Chondrocyte (in vitro differentiated cells): ENCODE data around the gene LCAT. TPM values are rescaled to one million over a fixed set of nuclear protein-coding genes. Genes with fewer than 3 reads are reported as not detected.
A peak's percentile ranks its signal among the peaks of the same experiment; 100 is the strongest.

Experiments used
- DNase-seq: peaks from one replicate; pipeline ENCODE4 v3.0.0; 2021; ENCODE audit warnings: mixed read lengths, low spot score
- H3K27ac Mint-ChIP-seq: one replicate; pipeline ENCODE4 v1.8.0; 2021; ENCODE audit warnings: mild to moderate bottlenecking, moderate library complexity, mixed read lengths; ENCODE audit not compliant: unreplicated experiment
- H3K27me3 Mint-ChIP-seq: 2 replicates; pipeline ENCODE4 v1.8.0; 2021; ENCODE audit warnings: low read depth, mixed read lengths
- H3K36me3 Mint-ChIP-seq: 2 replicates; pipeline ENCODE4 v1.8.0; 2021; ENCODE audit warnings: low read depth, mixed read lengths
- H3K4me1 Mint-ChIP-seq: 2 replicates; pipeline ENCODE4 v1.8.0; 2021; ENCODE audit warnings: low read depth, mild to moderate bottlenecking, mixed read lengths
- H3K4me3 Mint-ChIP-seq: one replicate; pipeline ENCODE4 v1.8.0; 2021; ENCODE audit warnings: mild to moderate bottlenecking, moderate library complexity, mixed read lengths; ENCODE audit not compliant: unreplicated experiment
- H3K9me3 Mint-ChIP-seq: 2 replicates; pipeline ENCODE4 v1.8.0; 2021; ENCODE audit warnings: low read depth, mixed read lengths
- CTCF ChIP-seq: fragments of 200-600 bp; sonication (generic); IDR thresholded peaks from 2 replicates; pipeline ENCODE4 v1.5.0; 2021; ENCODE audit warnings: antibody characterized with exemption, mild to moderate bottlenecking, moderate library complexity
- total RNA-seq: library from RNA; stranded (reverse); gene quantifications from 3 replicates; pipeline ENCODE4 v1.2.1, GENCODE V29; 2021

The LCAT gene
- total RNA-seq, 1 donor from 2014 or later: 38.2 TPM

- no peak for TF ChIP-seq CTCF
- Mint-ChIP-seq H3K36me3 (peaks cover 27% of the 10 kb centered on the region), H3K4me3 (no peak overlapping the region), H3K4me1 (no peaks in the 10 kb centered on the region), H3K9me3 (no peaks in the 10 kb centered on the region), H3K27me3 (no peaks in the 10 kb centered on the region), H3K27ac (peak overlapping the region; percentile 8)
- DNase-seq: no peak
Observed at GRCh38 chr16:67944690-67945391, 921 bp upstream of the LCAT start.

GRCh38 chr16:67943256-67943618 lies 683 bp downstream of the LCAT start:
- H3K27me3 Mint-ChIP-seq: no peaks in the 10 kb centered on the region
- H3K4me1 Mint-ChIP-seq: no peaks in the 10 kb centered on the region
- TF ChIP-seq CTCF: no peak
- no peak overlapping the region for H3K27ac Mint-ChIP-seq
- no peak overlapping the region for H3K4me3 Mint-ChIP-seq
- peaks cover 23% of the 10 kb centered on the region for H3K36me3 Mint-ChIP-seq
- H3K9me3 Mint-ChIP-seq: no peaks in the 10 kb centered on the region
- no peak for DNase-seq

GRCh38 chr16:67942510-67943255 lies 1.2 kb downstream of the LCAT start:
- Mint-ChIP-seq H3K36me3 (peaks cover 20% of the 10 kb centered on the region), H3K9me3 (no peaks in the 10 kb centered on the region), H3K27ac (no peak overlapping the region), H3K4me1 (no peaks in the 10 kb centered on the region), H3K4me3 (no peak overlapping the region), H3K27me3 (no peaks in the 10 kb centered on the region)
- no peak for TF ChIP-seq CTCF
- no peak for DNase-seq

GRCh38 chr16:67942200-67942509 lies 1.8 kb downstream of the LCAT start:
- Mint-ChIP-seq H3K27me3 (no peaks in the 10 kb centered on the region), H3K4me3 (no peak overlapping the region), H3K27ac (peak overlapping the region; percentile 17), H3K9me3 (no peaks in the 10 kb centered on the region), H3K4me1 (peaks cover 4% of the 10 kb centered on the region), H3K36me3 (peaks cover 20% of the 10 kb centered on the region)
- TF ChIP-seq CTCF: peak; percentile 79
- DNase-seq: no peak

- H3K9me3 Mint-ChIP-seq: no peaks in the 10 kb centered on the region
- no peak overlapping the region for H3K4me3 Mint-ChIP-seq
- no peak for TF ChIP-seq CTCF
- no peak for DNase-seq
- H3K36me3 Mint-ChIP-seq: peaks cover 20% of the 10 kb centered on the region
- H3K27me3 Mint-ChIP-seq: no peaks in the 10 kb centered on the region
- H3K27ac Mint-ChIP-seq: peak overlapping the region; percentile 17
- peaks cover 9% of the 10 kb centered on the region for H3K4me1 Mint-ChIP-seq
Observed at GRCh38 chr16:67941469-67942199, 2.3 kb downstream of the LCAT start.
